Measurements from ENCODE around the gene NCKAP5.

DNA sequence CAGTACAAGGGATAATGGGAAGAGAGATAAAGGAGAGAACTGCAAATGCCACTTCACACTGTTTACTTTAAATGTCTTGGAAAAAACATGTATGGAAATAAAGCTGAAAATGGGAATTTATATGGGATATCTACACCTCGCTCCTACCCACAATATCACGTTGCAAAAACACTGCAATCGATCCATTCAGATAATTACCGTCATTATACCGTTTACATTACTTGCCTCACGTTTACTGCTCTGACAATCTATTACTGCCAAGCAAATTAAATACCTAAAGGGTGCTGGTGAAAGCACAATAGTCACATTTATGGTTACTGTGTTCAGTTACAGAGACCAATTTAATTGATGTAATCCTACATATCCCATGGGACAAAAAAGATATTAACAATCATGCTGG, 683.6 kb downstream of the NCKAP5 start:
- TF ChIP-seq, protein P1, sequence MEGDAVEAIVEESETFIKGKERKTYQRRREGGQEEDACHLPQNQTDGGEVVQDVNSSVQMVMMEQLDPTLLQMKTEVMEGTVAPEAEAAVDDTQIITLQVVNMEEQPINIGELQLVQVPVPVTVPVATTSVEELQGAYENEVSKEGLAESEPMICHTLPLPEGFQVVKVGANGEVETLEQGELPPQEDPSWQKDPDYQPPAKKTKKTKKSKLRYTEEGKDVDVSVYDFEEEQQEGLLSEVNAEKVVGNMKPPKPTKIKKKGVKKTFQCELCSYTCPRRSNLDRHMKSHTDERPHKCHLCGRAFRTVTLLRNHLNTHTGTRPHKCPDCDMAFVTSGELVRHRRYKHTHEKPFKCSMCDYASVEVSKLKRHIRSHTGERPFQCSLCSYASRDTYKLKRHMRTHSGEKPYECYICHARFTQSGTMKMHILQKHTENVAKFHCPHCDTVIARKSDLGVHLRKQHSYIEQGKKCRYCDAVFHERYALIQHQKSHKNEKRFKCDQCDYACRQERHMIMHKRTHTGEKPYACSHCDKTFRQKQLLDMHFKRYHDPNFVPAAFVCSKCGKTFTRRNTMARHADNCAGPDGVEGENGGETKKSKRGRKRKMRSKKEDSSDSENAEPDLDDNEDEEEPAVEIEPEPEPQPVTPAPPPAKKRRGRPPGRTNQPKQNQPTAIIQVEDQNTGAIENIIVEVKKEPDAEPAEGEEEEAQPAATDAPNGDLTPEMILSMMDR (IDR thresholded peaks at IDR 0.05; ENCODE audit: control extremely low read depth in 1 of 3, insufficient read depth in 1 of 3, low read depth in 1 of 3, low read length in 3 of 3), result no peak
- TF ChIP-seq RBBP5 (IDR thresholded peaks at IDR 0.05; ENCODE audit: borderline replicate concordance, low read depth, low read length) (no peak), CHD2 (IDR thresholded peaks at IDR 0.05; ENCODE audit: low read length) (no peak), TAF7 (optimal IDR thresholded peaks at IDR 0.05; ENCODE audit: borderline replicate concordance, low read depth, low read length) (no peak)
